Measurements from ENCODE around the gene ZKSCAN3.
"Not testable (repeated sequence)": the region's sequence is repeated elsewhere in the genome, so short reads cannot be mapped to it uniquely, and the experiment has no call there.

The ZKSCAN3 gene

GRCh38 chr6:28343898-28344677 lies 5.7 kb upstream of the ZKSCAN3 start:
- DNase-seq (ENCODE audit: low read depth): no peak

- no peak for DNase-seq (ENCODE audit: low read depth)
Observed at GRCh38 chr6:28345201-28345600, 4.5 kb upstream of the ZKSCAN3 start.

GRCh38 chr6:28347119-28347518 lies 2.6 kb upstream of the ZKSCAN3 start:
- no peak for DNase-seq (ENCODE audit: low read depth)

- no peak for DNase-seq (ENCODE audit: low read depth)
Observed at GRCh38 chr6:28349344-28349891, 329 bp upstream of the ZKSCAN3 start.

GRCh38 chr6:28351087-28351486 lies 1.3 kb downstream of the ZKSCAN3 start:
- no peak for DNase-seq (ENCODE audit: low read depth)

GRCh38 chr6:28351493-28351925 lies 1.8 kb downstream of the ZKSCAN3 start:
- DNase-seq (ENCODE audit: low read depth): no peak

GRCh38 chr6:28353356-28353755 lies 3.6 kb downstream of the ZKSCAN3 start:
- DNase-seq (ENCODE audit: low read depth): no peak

- no peak for DNase-seq (ENCODE audit: low read depth)
Observed at GRCh38 chr6:28353981-28354676, 4.4 kb downstream of the ZKSCAN3 start.

- DNase-seq (ENCODE audit: low read depth): no peak
Observed at GRCh38 chr6:28354688-28355554, 5.2 kb downstream of the ZKSCAN3 start.

GRCh38 chr6:28355743-28356665 lies 6.3 kb downstream of the ZKSCAN3 start:
- peak; percentile 40 for DNase-seq (ENCODE audit: low read depth)

GRCh38 chr6:28356666-28357020 lies 6.9 kb downstream of the ZKSCAN3 start:
- DNase-seq (ENCODE audit: low read depth): no peak

GRCh38 chr6:28357036-28357435 lies 7.3 kb downstream of the ZKSCAN3 start:
- no peak for DNase-seq (ENCODE audit: low read depth)

- not testable (repeated sequence) for DNase-seq (ENCODE audit: low read depth)
Observed at GRCh38 chr6:28359562-28359961, 9.8 kb downstream of the ZKSCAN3 start.

GRCh38 chr6:28360961-28361360 lies 11.2 kb downstream of the ZKSCAN3 start:
- DNase-seq (ENCODE audit: low read depth): no peak

GRCh38 chr6:28365590-28365989 lies 15.8 kb downstream of the ZKSCAN3 start:
- DNase-seq (ENCODE audit: low read depth): not testable (repeated sequence)

- no peak for DNase-seq (ENCODE audit: low read depth)
Observed at GRCh38 chr6:28368522-28368921, 18.8 kb downstream of the ZKSCAN3 start.

- DNase-seq (ENCODE audit: low read depth): no peak
Observed at GRCh38 chr6:28369463-28369862, 19.7 kb downstream of the ZKSCAN3 start.

- DNase-seq (ENCODE audit: low read depth): no peak
Observed at GRCh38 chr6:28370440-28370839, 20.7 kb downstream of the ZKSCAN3 start.

- DNase-seq (ENCODE audit: low read depth): no peak
Observed at GRCh38 chr6:28371280-28371679, 21.5 kb downstream of the ZKSCAN3 start.

GRCh38 chr6:28371706-28372451 lies 22.1 kb downstream of the ZKSCAN3 start:
- DNase-seq (ENCODE audit: low read depth): no peak

Data from T follicular helper cell (primary cell).